Naive thymus-derived CD8-positive, alpha-beta T cell (primary cell): ENCODE results near the gene APCDD1L. TPM values are rescaled to one million over a fixed set of nuclear protein-coding genes. Genes with fewer than 3 reads are reported as not detected.
"Not testable (repeated sequence)": the region's sequence is repeated elsewhere in the genome, so short reads cannot be mapped to it uniquely, and the experiment has no call there.

Experiments
- ATAC-seq, 2 donors: fragments of 150-1000 bp; cut with Tn5 transposase in 1 of 2; sonication (Bioruptor Pico), chemical (Tn5 transposase) in 1 of 2; 1 replicate in 1 of 2; 2 replicates in 1 of 2; pipeline ENCODE4 v1.10.0; 2021; ENCODE audit warnings: mild to moderate bottlenecking in 2 of 2, moderate library complexity in 2 of 2
- POLR2A ChIA-PET: fragments of 350-600 bp; sonication (Branson Sonifier 250); formaldehyde crosslinking; loops from one replicate; lab custom pipeline; 2021; ENCODE audit warnings: antibody characterized with exemption; lab: Charles Lee
- DNase-seq, 10 donors: peaks; one replicate each; pipeline versions ENCODE4 v3.0.0 to v3.0.0-alpha.2; 2020 to 2022
- H3K27ac Mint-ChIP-seq, 10 donors: one replicate each; pipeline ENCODE4 v1.8.0; 2020 to 2022; ENCODE audit warnings: mild to moderate bottlenecking in 10 of 10, mixed read lengths in 10 of 10, moderate library complexity in 4 of 10, inconsistent platforms in 1 of 10
- H3K27me3 Mint-ChIP-seq, 5 donors: one replicate each; pipeline ENCODE4 v1.8.0; 2021 to 2022; ENCODE audit warnings: mixed read lengths in 5 of 5
- H3K36me3 Mint-ChIP-seq, 3 donors: one replicate each; pipeline ENCODE4 v1.8.0; 2020 to 2022; ENCODE audit warnings: mixed read lengths in 3 of 3, mild to moderate bottlenecking in 2 of 3, inconsistent platforms in 1 of 3
- H3K4me1 Mint-ChIP-seq, 4 donors: one replicate each; pipeline ENCODE4 v1.8.0; 2021 to 2022; ENCODE audit warnings: mixed read lengths in 4 of 4
- H3K4me3 Mint-ChIP-seq, 10 donors: one replicate each; pipeline ENCODE4 v1.8.0; 2020 to 2022; ENCODE audit warnings: mild to moderate bottlenecking in 10 of 10, mixed read lengths in 10 of 10, moderate library complexity in 6 of 10, inconsistent platforms in 1 of 10
- H3K9me3 Mint-ChIP-seq, 9 donors: one replicate each; pipeline ENCODE4 v1.8.0; 2020 to 2022; ENCODE audit warnings: mixed read lengths in 9 of 9, mild to moderate bottlenecking in 3 of 9, inconsistent platforms in 1 of 9, moderate library complexity in 1 of 9
- polyA plus RNA-seq, 3 donors: library from polyadenylated mRNA; unstranded; fragments of 300-500 nt; fragmentation: Illumina TruSeq; gene quantifications; one replicate each; pipeline ENCODE4 v1.2.3, GENCODE V29; 2021
- total RNA-seq, 8 experiments: library from RNA in 2 of 8; stranded (reverse) in 2 of 8; gene quantifications; one replicate each; pipeline ENCODE4 v1.2.3 and lab custom pipeline; 2021 to 2026

Gene APCDD1L
- total and polyA plus RNA-seq, 5 experiments from 2014 or later: 0.48 TPM; not detected in 4

DNA sequence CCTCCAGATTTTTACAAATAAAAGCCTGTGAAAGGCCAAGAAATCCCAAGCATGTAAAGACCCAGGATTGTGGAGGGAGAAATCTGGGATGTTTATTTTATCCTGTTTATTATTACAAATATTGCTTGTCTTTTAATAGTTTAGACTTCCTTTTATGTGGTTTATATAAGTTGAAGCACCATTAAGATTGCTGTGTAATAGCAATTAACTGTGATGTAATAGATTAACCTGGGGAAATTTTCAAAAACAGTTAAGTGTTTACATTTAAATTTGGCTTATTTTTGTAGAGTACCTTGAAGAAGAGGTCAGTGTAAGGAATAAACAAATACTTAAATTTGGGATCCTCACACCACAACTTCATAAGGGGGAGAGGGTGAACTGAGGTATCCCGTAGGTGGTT, 99.1 kb downstream of the APCDD1L start:
- ATAC-seq (no peak), DNase-seq (no peak)
- H3K36me3 Mint-ChIP-seq: peaks cover 4 to 42% (median 17%) of the 10 kb centered on the region in 3 donors
- POLR2A ChIA-PET: interaction anchor here (0.5 kb wide), 1 partner anchor 50 kb away, joined by 4 read pairs; no protein-coding TSS in a partner anchor
- peak overlapping the region in 3 of 10 donors; percentile 27 to 62 (median 43) for H3K4me3 Mint-ChIP-seq
- peaks cover 17 to 41% (median 27%) of the 10 kb centered on the region in 4 donors for H3K4me1 Mint-ChIP-seq
- H3K9me3 Mint-ChIP-seq: peaks cover 0 to 3% (median 0%) of the 10 kb centered on the region in 9 donors
- peak overlapping the region in 8 of 10 donors; percentile 25 to 84 (median 58) for H3K27ac Mint-ChIP-seq
- H3K27me3 Mint-ChIP-seq: no peaks in the 10 kb centered on the region

DNA sequence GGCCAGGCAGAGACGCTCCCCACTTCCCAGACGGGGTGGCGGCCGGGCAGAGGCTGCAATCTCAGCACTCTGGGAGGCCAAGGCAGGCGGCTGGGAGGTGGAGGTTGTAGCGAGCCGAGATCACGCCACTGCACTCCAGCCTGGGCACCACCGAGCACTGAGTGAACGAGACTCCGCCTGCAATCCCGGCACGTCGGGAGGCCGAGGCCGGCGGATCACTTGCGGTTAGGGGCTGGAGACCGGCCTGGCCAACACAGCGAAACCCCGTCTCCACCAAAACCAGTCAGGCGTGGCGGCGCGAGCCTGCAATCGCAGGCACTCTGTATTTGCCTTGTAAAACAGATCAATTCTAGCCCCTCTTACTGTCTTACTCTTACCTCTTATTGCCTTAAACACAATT, 100.4 kb downstream of the APCDD1L start:
- peak overlapping the region in 2 of 10 donors; percentile 6 to 28 for H3K4me3 Mint-ChIP-seq
- peaks cover 17 to 50% (median 39%) of the 10 kb centered on the region in 4 donors for H3K4me1 Mint-ChIP-seq
- H3K27me3 Mint-ChIP-seq, DNase-seq, POLR2A ChIA-PET, ATAC-seq, H3K9me3 Mint-ChIP-seq: not testable (repeated sequence)
- peak overlapping the region in 4 of 10 donors; percentile 38 to 57 (median 50) for H3K27ac Mint-ChIP-seq
- H3K36me3 Mint-ChIP-seq: peaks cover 4 to 35% (median 13%) of the 10 kb centered on the region in 3 donors

DNA sequence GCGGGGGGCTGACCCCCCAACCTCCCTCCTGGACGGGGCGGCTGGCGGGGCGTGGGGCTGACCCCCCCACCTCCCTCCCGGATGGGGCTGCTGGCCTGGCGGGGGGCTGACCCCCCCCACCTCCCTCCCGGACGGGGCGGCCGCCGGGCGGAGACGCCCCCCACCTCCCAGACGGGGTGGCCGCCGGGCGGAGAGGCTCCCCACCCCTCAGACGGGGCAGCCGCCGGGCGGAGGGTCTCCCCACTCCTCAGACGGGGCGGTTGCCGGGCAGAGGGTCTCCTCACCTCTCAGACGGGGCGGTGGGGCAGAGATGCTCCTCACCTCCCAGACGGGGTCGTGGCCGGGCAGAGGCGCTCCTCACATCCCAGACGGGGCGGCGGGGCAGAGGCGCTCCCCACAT, 101.0 kb downstream of the APCDD1L start:
- POLR2A ChIA-PET, H3K27ac Mint-ChIP-seq, H3K4me3 Mint-ChIP-seq, H3K27me3 Mint-ChIP-seq, H3K9me3 Mint-ChIP-seq, DNase-seq, ATAC-seq: not testable (repeated sequence)
- peaks cover 16 to 51% (median 43%) of the 10 kb centered on the region in 4 donors for H3K4me1 Mint-ChIP-seq
- H3K36me3 Mint-ChIP-seq: peaks cover 4 to 29% (median 7%) of the 10 kb centered on the region in 3 donors

Other genes starting within 250 kb of the APCDD1L start
- gene RAB22A, start 205.7 kb downstream of the APCDD1L start, total RNA-seq: 10 to 100 TPM; 22.4 to 23.3 TPM
- gene RAB22A, start 205.7 kb downstream of the APCDD1L start, polyA plus RNA-seq: 10 to 100 TPM; 11.0 to 13.7 (median 12.3) TPM
- 10 to 100 TPM; 34.0 to 34.3 TPM for gene VAPB, start 126.2 kb downstream of the APCDD1L start, total RNA-seq
- 10 to 100 TPM; 24.7 to 34.1 (median 28.4) TPM for gene VAPB, start 126.2 kb downstream of the APCDD1L start, polyA plus RNA-seq
- 100 to 1,000 TPM; 183 to 205 TPM for gene STX16, start 135.9 kb upstream of the APCDD1L start, total RNA-seq
- 10 to 100 TPM; 23.2 to 35.9 (median 30.4) TPM for gene STX16, start 135.9 kb upstream of the APCDD1L start, polyA plus RNA-seq
- gene NPEPL1, start 177.4 kb upstream of the APCDD1L start, total RNA-seq: 10 to 100 TPM; 43.1 to 44.8 TPM
- 1 to 10 TPM; 5.3 to 6.3 (median 5.5) TPM for gene NPEPL1, start 177.4 kb upstream of the APCDD1L start, polyA plus RNA-seq